Endothelial cell (in vitro differentiated cells): Measurements from ENCODE around the gene P2RY11. TPM values are rescaled to one million over a fixed set of nuclear protein-coding genes. Genes with fewer than 3 reads are reported as not detected.

Source experiments
- DNase-seq: peaks from one replicate; pipeline ENCODE4 v3.0.0; 2021; ENCODE audit warnings: low spot score
- H3K27ac Mint-ChIP-seq: one replicate; pipeline ENCODE4 v1.8.0; 2021; ENCODE audit warnings: mixed read lengths, inconsistent platforms; ENCODE audit not compliant: unreplicated experiment
- H3K27me3 Mint-ChIP-seq: one replicate; pipeline ENCODE4 v1.8.0; 2021; ENCODE audit warnings: mild to moderate bottlenecking, moderate library complexity, mixed read lengths, inconsistent platforms; ENCODE audit not compliant: unreplicated experiment
- H3K36me3 Mint-ChIP-seq: one replicate; pipeline ENCODE4 v1.8.0; 2021; ENCODE audit warnings: mild to moderate bottlenecking, low read depth, mixed read lengths, inconsistent platforms; ENCODE audit not compliant: unreplicated experiment
- H3K4me1 Mint-ChIP-seq: one replicate; pipeline ENCODE4 v1.8.0; 2021; ENCODE audit warnings: mild to moderate bottlenecking, mixed read lengths, inconsistent platforms; ENCODE audit not compliant: unreplicated experiment
- H3K4me3 Mint-ChIP-seq: one replicate; pipeline ENCODE4 v1.8.0; 2021; ENCODE audit warnings: mild to moderate bottlenecking, mixed read lengths, inconsistent platforms; ENCODE audit not compliant: unreplicated experiment
- H3K9me3 Mint-ChIP-seq: one replicate; pipeline ENCODE4 v1.8.0; 2021; ENCODE audit warnings: mixed read lengths, inconsistent platforms; ENCODE audit not compliant: unreplicated experiment
- CTCF ChIP-seq: fragments of 200-600 bp; sonication (generic); IDR thresholded peaks from one replicate; pipeline ENCODE4 v1.5.0; 2021; ENCODE audit warnings: antibody characterized with exemption; ENCODE audit not compliant: unreplicated experiment
- total RNA-seq: library from RNA; stranded (reverse); fragmentation: NEBNext Ultra II Directional; extraction: Animal tissue kit (Norgen Biotek cat#: 25700); gene quantifications from one replicate; pipeline ENCODE4 v1.2.1, GENCODE V29; 2021; ENCODE audit not compliant: unreplicated experiment

The P2RY11 gene
- total RNA-seq, 1 donor from 2014 or later: 16.3 TPM

GRCh38 chr19:10115392-10116084, 4.0 kb downstream of the P2RY11 start:
- no peak for TF ChIP-seq CTCF
- Mint-ChIP-seq H3K9me3 (no peaks in the 10 kb centered on the region), H3K36me3 (peaks cover 31% of the 10 kb centered on the region), H3K4me3 (peak overlapping the region; percentile 37), H3K27ac (no peak overlapping the region), H3K4me1 (peaks cover 8% of the 10 kb centered on the region), H3K27me3 (peaks cover 25% of the 10 kb centered on the region)
- DNase-seq: no peak

GRCh38 chr19:10116085-10116865, 4.8 kb downstream of the P2RY11 start:
- H3K36me3 Mint-ChIP-seq: peaks cover 28% of the 10 kb centered on the region
- peak overlapping the region; percentile 63 for H3K4me3 Mint-ChIP-seq
- DNase-seq: no peak
- TF ChIP-seq CTCF: no peak
- H3K27me3 Mint-ChIP-seq: peaks cover 22% of the 10 kb centered on the region
- no peak overlapping the region for H3K27ac Mint-ChIP-seq
- peaks cover 5% of the 10 kb centered on the region for H3K4me1 Mint-ChIP-seq
- no peaks in the 10 kb centered on the region for H3K9me3 Mint-ChIP-seq

- DNase-seq: no peak
- Mint-ChIP-seq H3K4me1 (peaks cover 5% of the 10 kb centered on the region), H3K4me3 (no peak overlapping the region), H3K9me3 (no peaks in the 10 kb centered on the region), H3K36me3 (peaks cover 24% of the 10 kb centered on the region), H3K27me3 (peaks cover 19% of the 10 kb centered on the region), H3K27ac (no peak overlapping the region)
- no peak for TF ChIP-seq CTCF
Observed at GRCh38 chr19:10116866-10117616, 5.5 kb downstream of the P2RY11 start.

- H3K36me3 Mint-ChIP-seq: peaks cover 14% of the 10 kb centered on the region
- peak overlapping the region; percentile 98 for H3K4me3 Mint-ChIP-seq
- peaks cover 12% of the 10 kb centered on the region for H3K27me3 Mint-ChIP-seq
- no peak for TF ChIP-seq CTCF
- peaks cover 5% of the 10 kb centered on the region for H3K4me1 Mint-ChIP-seq
- DNase-seq: no peak
- no peaks in the 10 kb centered on the region for H3K9me3 Mint-ChIP-seq
- H3K27ac Mint-ChIP-seq: peak overlapping the region; percentile 97
Observed at GRCh38 chr19:10118960-10119359, 7.5 kb downstream of the P2RY11 start.
